H9 (cell line): ENCODE data around the gene PTPRR. TPM values are rescaled to one million over a fixed set of nuclear protein-coding genes. Genes with fewer than 3 reads are reported as not detected.

Experiments used
- DNase-seq: peaks from one replicate; pipeline ENCODE4 v3.0.0-alpha.2; 2017
- H2AFZ ChIP-seq: one replicate; pipeline ENCODE4 v1.6.1; 2013; ENCODE audit warnings: mild to moderate bottlenecking, low read length, control low read depth, moderate library complexity
- H2AK5ac ChIP-seq: 2 replicates; pipeline ENCODE4 v1.6.1; 2013; ENCODE audit warnings: low read length, control low read depth, mixed read lengths; ENCODE audit not compliant: insufficient read length
- H2BK120ac ChIP-seq: one replicate; pipeline ENCODE4 v1.6.1; 2013; ENCODE audit warnings: low read depth, mild to moderate bottlenecking, low read length, control low read depth, inconsistent platforms; ENCODE audit not compliant: poor library complexity, severe bottlenecking
- H2BK12ac ChIP-seq: 2 replicates; pipeline ENCODE4 v1.6.1; 2013; ENCODE audit warnings: low read length, control low read depth, mixed read lengths, low read depth; ENCODE audit not compliant: insufficient read length
- H2BK15ac ChIP-seq: 2 replicates; pipeline ENCODE4 v1.6.1; 2013; ENCODE audit warnings: low read depth, low read length, control low read depth
- H2BK20ac ChIP-seq: one replicate; pipeline ENCODE4 v1.6.1; 2013; ENCODE audit warnings: low read depth, mild to moderate bottlenecking, low read length, control low read depth, inconsistent platforms; ENCODE audit not compliant: poor library complexity, severe bottlenecking
- H2BK5ac ChIP-seq: 2 replicates; pipeline ENCODE4 v1.6.1; 2013; ENCODE audit warnings: low read length, control low read depth, mixed read lengths; ENCODE audit not compliant: insufficient read length
- H3K14ac ChIP-seq: 2 replicates; pipeline ENCODE4 v1.6.1; 2013; ENCODE audit warnings: low read length, control low read depth; ENCODE audit not compliant: insufficient read depth
- H3K18ac ChIP-seq: 2 replicates; pipeline ENCODE4 v1.6.1; 2013; ENCODE audit warnings: low read depth, mild to moderate bottlenecking, mixed read lengths, low read length, control low read depth; ENCODE audit not compliant: insufficient read length
- H3K23ac ChIP-seq: 2 replicates; pipeline ENCODE4 v1.6.1; 2013; ENCODE audit warnings: low read length, control low read depth, mixed read lengths, low read depth; ENCODE audit not compliant: insufficient read length
- H3K23me2 ChIP-seq: 2 replicates; pipeline ENCODE4 v1.6.1; 2013; ENCODE audit warnings: low read depth, mild to moderate bottlenecking, mixed read lengths, low read length, control low read depth; ENCODE audit not compliant: insufficient read length, poor library complexity, severe bottlenecking
- H3K27ac ChIP-seq: 2 replicates; pipeline ENCODE4 v1.5.1; 2013; ENCODE audit warnings: low read length, control low read depth, mixed read lengths, low read depth; ENCODE audit not compliant: insufficient read length
- H3K27me3 ChIP-seq: 2 replicates; pipeline ENCODE4 v1.6.1; 2013; ENCODE audit warnings: low read length, control low read depth, inconsistent platforms; ENCODE audit not compliant: insufficient read depth
- H3K4ac ChIP-seq: 2 replicates; pipeline ENCODE4 v1.6.1; 2013; ENCODE audit warnings: low read depth, mild to moderate bottlenecking, control low read depth, inconsistent platforms, low read length, moderate library complexity
- H3K4me1 ChIP-seq: 2 replicates; pipeline ENCODE4 v1.6.1; 2013; ENCODE audit warnings: low read length, control low read depth, inconsistent platforms; ENCODE audit not compliant: insufficient read depth
- H3K4me2 ChIP-seq: 2 replicates; pipeline ENCODE4 v1.6.1; 2013; ENCODE audit warnings: low read length, control low read depth, mixed read lengths; ENCODE audit not compliant: insufficient read length, insufficient read depth
- H3K56ac ChIP-seq: 2 replicates; pipeline ENCODE4 v1.6.1; 2013; ENCODE audit warnings: low read depth, mild to moderate bottlenecking, mixed read lengths, low read length, control low read depth; ENCODE audit not compliant: insufficient read length
- H3K79me1 ChIP-seq: 2 replicates; pipeline ENCODE4 v1.6.1; 2013; ENCODE audit warnings: low read depth, mild to moderate bottlenecking, moderate library complexity, low read length, control low read depth, inconsistent platforms; ENCODE audit not compliant: insufficient read depth, poor library complexity, severe bottlenecking
- H3K79me2 ChIP-seq: 2 replicates; pipeline ENCODE4 v1.6.1; 2013; ENCODE audit warnings: low read length, control low read depth, inconsistent platforms; ENCODE audit not compliant: insufficient read depth
- H3K9ac ChIP-seq: 2 replicates; pipeline ENCODE4 v1.6.1; 2013; ENCODE audit warnings: low read length, control low read depth, mixed read lengths; ENCODE audit not compliant: insufficient read length; ENCODE audit errors: extremely low read depth
- H3K9me3 ChIP-seq: one replicate; pipeline ENCODE4 v1.6.1; 2013; ENCODE audit warnings: low read depth, low read length, inconsistent platforms; ENCODE audit not compliant: control insufficient read depth
- H3T11ph ChIP-seq: one replicate; pipeline ENCODE4 v1.6.1; 2013; ENCODE audit warnings: mild to moderate bottlenecking, low read length, control low read depth, inconsistent platforms
- H4K20me1 ChIP-seq: one replicate; pipeline ENCODE4 v1.6.1; 2013; ENCODE audit not compliant: control insufficient read depth, insufficient read length, insufficient read depth
- H4K5ac ChIP-seq: 2 replicates; pipeline ENCODE4 v1.6.1; 2013; ENCODE audit warnings: low read depth, mild to moderate bottlenecking, mixed read lengths, low read length, control low read depth; ENCODE audit not compliant: insufficient read length
- H4K8ac ChIP-seq: replicated peaks from 2 replicates; pipeline ENCODE4 v1.6.1; 2013; ENCODE audit warnings: low read length, control low read depth, mixed read lengths, low read depth; ENCODE audit not compliant: insufficient read length
- H4K91ac ChIP-seq: 2 replicates; pipeline ENCODE4 v1.6.1; 2013; ENCODE audit warnings: low read depth, mild to moderate bottlenecking, moderate library complexity, mixed read lengths, low read length, control low read depth; ENCODE audit not compliant: insufficient read length
- H3K27ac Mint-ChIP-seq, 3 experiments: 2 replicates in 2 of 3; 3 replicates in 1 of 3; pipeline ENCODE4 v1.8.0; 2020 to 2021; ENCODE audit warnings: mixed read lengths in 3 of 3, mild to moderate bottlenecking in 1 of 3, moderate library complexity in 1 of 3
- H3K27me3 Mint-ChIP-seq: 2 replicates; pipeline ENCODE4 v1.8.0; 2021; ENCODE audit warnings: low read depth, mild to moderate bottlenecking, moderate library complexity, mixed read lengths
- H3K36me3 Mint-ChIP-seq, 3 experiments: 2 replicates in 2 of 3; 3 replicates in 1 of 3; pipeline ENCODE4 v1.8.0; 2020 to 2021; ENCODE audit warnings: low read depth in 3 of 3, mixed read lengths in 3 of 3; ENCODE audit not compliant: insufficient read depth in 1 of 3
- H3K4me1 Mint-ChIP-seq, 2 experiments: 2 replicates each; pipeline ENCODE4 v1.8.0; 2020; ENCODE audit warnings: mixed read lengths in 2 of 2
- H3K4me3 Mint-ChIP-seq, 2 experiments: 2 replicates in 1 of 2; 3 replicates in 1 of 2; pipeline ENCODE4 v1.8.0; 2020 to 2021; ENCODE audit warnings: mild to moderate bottlenecking in 2 of 2, mixed read lengths in 2 of 2, moderate library complexity in 1 of 2
- H3K9me3 Mint-ChIP-seq, 2 experiments: 2 replicates in 1 of 2; 3 replicates in 1 of 2; pipeline ENCODE4 v1.8.0; 2020; ENCODE audit warnings: mild to moderate bottlenecking in 2 of 2, mixed read lengths in 2 of 2, moderate library complexity in 1 of 2
- CTCF ChIP-seq: fragments of 200-600 bp; sonication (generic); conservative IDR thresholded peaks from 3 replicates; pipeline ENCODE4 v1.8.0; 2021; ENCODE audit warnings: antibody characterized with exemption, mild to moderate bottlenecking
- total RNA-seq: library from RNA; stranded (reverse); gene quantifications from 2 replicates; pipeline ENCODE4 v1.2.1, GENCODE V29; 2021

The PTPRR gene
- total RNA-seq, 1 experiment from 2014 or later, result 0.22 TPM

GRCh38 chr12:70875628-70876027 is 44.9 kb downstream of the PTPRR start:
- H3K9me3 ChIP-seq, result no peaks in the 10 kb centered on the region
- H2BK15ac ChIP-seq, result no peak overlapping the region
- H3K36me3 Mint-ChIP-seq, result no peaks in the 10 kb centered on the region
- peaks cover 3% of the 10 kb centered on the region for H3K23me2 ChIP-seq
- no peak overlapping the region for H3K4me2 ChIP-seq
- no peak overlapping the region for H3K27ac ChIP-seq
- no peak for TF ChIP-seq CTCF
- no peaks in the 10 kb centered on the region for H3K27me3 ChIP-seq
- H4K8ac ChIP-seq, result no peak overlapping the region
- no peaks in the 10 kb centered on the region for H3K79me2 ChIP-seq
- no peak overlapping the region for H2BK5ac ChIP-seq
- no peak overlapping the region for H2AFZ ChIP-seq
- H3K9ac ChIP-seq, result no peak overlapping the region
- H3K23ac ChIP-seq, result no peak overlapping the region
- H3K14ac ChIP-seq, result no peak overlapping the region
- H2BK120ac ChIP-seq, result no peak overlapping the region
- no peaks in the 10 kb centered on the region for H3K27me3 Mint-ChIP-seq
- H4K20me1 ChIP-seq, result no peaks in the 10 kb centered on the region
- no peak overlapping the region for H3K27ac Mint-ChIP-seq
- no peak overlapping the region for H2AK5ac ChIP-seq
- H4K5ac ChIP-seq, result no peak overlapping the region
- H3K9me3 Mint-ChIP-seq, result no peaks in the 10 kb centered on the region
- no peak overlapping the region for H3K4me3 Mint-ChIP-seq
- DNase-seq, result no peak
- H3K4me1 ChIP-seq, result no peaks in the 10 kb centered on the region
- H3K56ac ChIP-seq, result no peak overlapping the region
- H3K18ac ChIP-seq, result no peak overlapping the region
- no peaks in the 10 kb centered on the region for H3K79me1 ChIP-seq
- H2BK12ac ChIP-seq, result no peak overlapping the region
- no peak overlapping the region for H2BK20ac ChIP-seq
- H3K4me1 Mint-ChIP-seq, result no peaks in the 10 kb centered on the region
- no peak overlapping the region for H4K91ac ChIP-seq
- H3K4ac ChIP-seq, result no peak overlapping the region
- no peak overlapping the region for H3T11ph ChIP-seq
